ENCODE data around the gene GBP3. TPM values are rescaled to one million over a fixed set of nuclear protein-coding genes. Genes with fewer than 3 reads are reported as not detected.
"Not testable (repeated sequence)": the region's sequence is repeated elsewhere in the genome, so short reads cannot be mapped to it uniquely, and the experiment has no call there.

The GBP3 gene
- total RNA-seq, 3 donors from 2014 or later: 10.1 to 44.9 (median 22.9) TPM

DNA sequence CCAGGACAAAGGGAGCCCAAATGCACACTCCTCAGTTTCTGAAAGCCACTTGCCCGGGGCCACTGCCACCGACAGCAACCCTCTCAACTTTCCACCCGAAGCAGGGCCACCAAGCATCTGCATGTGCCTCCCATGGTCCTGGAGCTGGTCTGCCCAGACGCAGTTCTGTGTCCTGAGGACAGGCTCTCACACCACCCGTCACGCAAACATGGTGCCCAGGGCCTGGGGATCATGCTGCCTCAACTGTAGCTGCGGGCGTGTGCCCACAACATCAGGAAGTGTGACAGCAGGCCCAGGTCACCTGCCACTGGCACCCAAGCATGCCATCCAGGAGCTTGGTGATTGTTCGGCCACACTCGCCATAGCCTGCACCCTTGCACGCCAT is 28.0 kb upstream of the GBP3 start:
- H3K27me3 ChIP-seq: no peaks in the 10 kb centered on the region
- H3K27ac ChIP-seq: no peak overlapping the region
- no peaks in the 10 kb centered on the region for H3K36me3 ChIP-seq
- DNase-seq (ENCODE audit: low spot score in 2 of 2): no peak
- H3K4me1 ChIP-seq: no peaks in the 10 kb centered on the region
- TF ChIP-seq POLR2A (IDR thresholded peaks at IDR 0.05) (no peak), POLR2AphosphoS5 (IDR thresholded peaks at IDR 0.05) (no peak)
- TF ChIP-seq, protein P1, sequence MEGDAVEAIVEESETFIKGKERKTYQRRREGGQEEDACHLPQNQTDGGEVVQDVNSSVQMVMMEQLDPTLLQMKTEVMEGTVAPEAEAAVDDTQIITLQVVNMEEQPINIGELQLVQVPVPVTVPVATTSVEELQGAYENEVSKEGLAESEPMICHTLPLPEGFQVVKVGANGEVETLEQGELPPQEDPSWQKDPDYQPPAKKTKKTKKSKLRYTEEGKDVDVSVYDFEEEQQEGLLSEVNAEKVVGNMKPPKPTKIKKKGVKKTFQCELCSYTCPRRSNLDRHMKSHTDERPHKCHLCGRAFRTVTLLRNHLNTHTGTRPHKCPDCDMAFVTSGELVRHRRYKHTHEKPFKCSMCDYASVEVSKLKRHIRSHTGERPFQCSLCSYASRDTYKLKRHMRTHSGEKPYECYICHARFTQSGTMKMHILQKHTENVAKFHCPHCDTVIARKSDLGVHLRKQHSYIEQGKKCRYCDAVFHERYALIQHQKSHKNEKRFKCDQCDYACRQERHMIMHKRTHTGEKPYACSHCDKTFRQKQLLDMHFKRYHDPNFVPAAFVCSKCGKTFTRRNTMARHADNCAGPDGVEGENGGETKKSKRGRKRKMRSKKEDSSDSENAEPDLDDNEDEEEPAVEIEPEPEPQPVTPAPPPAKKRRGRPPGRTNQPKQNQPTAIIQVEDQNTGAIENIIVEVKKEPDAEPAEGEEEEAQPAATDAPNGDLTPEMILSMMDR (IDR thresholded peaks at IDR 0.05): no peak
- no peaks in the 10 kb centered on the region for H3K9me3 ChIP-seq
- intact Hi-C loops (cut with DNase I; ENCODE audit: low total_unique reads): no loop called here
- H3K4me3 ChIP-seq: no peak overlapping the region

DNA sequence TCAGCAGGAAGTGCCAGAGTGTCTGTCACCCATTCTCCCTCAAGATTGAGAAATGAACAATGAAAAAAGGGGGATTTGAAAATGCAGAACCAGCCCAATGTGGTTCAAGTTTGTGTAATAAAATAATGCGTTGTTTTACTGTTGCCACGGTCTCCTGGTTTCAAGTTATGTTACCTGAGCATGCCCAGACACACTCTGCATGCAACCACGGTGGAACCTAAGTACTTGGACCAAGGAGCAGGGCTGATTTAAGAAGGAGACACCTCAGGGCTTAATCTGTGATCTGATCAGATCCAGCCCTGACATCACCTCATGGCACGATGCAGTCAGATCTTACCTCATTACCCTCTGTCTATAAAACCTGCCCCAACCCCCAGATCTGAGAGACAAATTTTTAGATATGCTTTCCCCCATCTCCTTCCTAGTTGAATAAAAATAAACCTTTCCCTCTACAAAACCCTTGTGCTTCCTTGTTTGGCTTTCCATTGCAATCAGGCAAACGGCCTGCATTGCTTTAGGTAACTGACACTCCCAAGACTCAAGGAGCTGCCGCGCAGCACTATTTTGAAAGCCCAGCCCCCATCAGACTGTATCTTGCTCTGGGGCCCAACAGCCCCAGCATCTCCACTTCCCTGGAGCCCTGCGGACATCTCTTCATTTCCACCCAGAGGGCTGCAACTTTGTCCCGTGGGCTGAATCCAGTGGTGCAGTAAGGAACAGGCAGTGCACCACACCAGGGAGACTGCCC is 27.4 kb upstream of the GBP3 start:
- H3K27ac ChIP-seq; H3K36me3 ChIP-seq; DNase-seq (ENCODE audit: low spot score in 2 of 2); H3K4me3 ChIP-seq; H3K9me3 ChIP-seq; H3K27me3 ChIP-seq; H3K4me1 ChIP-seq; intact Hi-C loops (cut with DNase I; ENCODE audit: low total_unique reads): not testable (repeated sequence)

DNA sequence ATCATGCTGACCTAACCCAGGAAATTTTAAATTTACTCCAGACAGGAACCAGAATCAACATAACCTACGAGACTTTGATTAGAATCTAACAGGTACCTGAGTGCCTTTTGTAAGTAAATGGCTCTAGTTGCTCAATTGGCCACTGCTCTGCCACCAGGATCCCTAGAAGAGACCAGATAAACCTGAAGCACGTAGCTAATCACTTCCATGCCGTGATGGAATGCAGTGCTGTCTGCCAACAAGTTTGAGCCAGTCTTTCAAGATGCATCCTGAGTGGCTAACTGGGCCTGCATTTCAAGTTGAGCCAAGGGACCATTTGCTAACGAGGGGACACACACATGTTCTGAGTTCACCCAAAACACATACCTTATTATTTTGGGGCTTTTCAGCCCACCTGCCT is 26.5 kb upstream of the GBP3 start:
- H3K9me3 ChIP-seq; DNase-seq (ENCODE audit: low spot score in 2 of 2); H3K36me3 ChIP-seq; H3K4me3 ChIP-seq; H3K27ac ChIP-seq; H3K4me1 ChIP-seq; intact Hi-C loops (cut with DNase I; ENCODE audit: low total_unique reads); H3K27me3 ChIP-seq: not testable (repeated sequence)

DNA sequence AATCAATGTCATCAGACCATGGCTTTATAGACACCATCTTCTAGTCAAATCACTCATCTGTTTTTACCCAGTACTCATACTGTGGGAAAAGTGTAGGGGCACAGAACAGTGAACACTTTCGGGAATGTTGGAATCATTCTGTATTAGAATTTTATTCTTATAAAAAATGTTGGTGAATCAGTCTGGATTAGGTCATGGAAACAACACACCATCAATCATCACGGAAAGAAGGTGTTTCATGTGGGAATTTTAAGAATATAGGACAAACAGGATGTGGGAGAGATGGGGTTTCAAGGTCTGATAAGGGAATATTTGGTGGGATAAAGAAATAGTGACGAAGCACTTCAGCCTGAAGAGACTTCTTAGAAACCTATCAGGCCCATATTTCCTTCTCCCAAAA is 25.1 kb upstream of the GBP3 start:
- Histone ChIP-seq H3K4me3 (no peak overlapping the region), H3K27ac (no peak overlapping the region), H3K4me1 (no peaks in the 10 kb centered on the region), H3K36me3 (no peaks in the 10 kb centered on the region), H3K27me3 (no peaks in the 10 kb centered on the region), H3K9me3 (peaks cover 0 to 5% of the 10 kb centered on the region in 2 donors)
- DNase-seq (ENCODE audit: low spot score in 2 of 2): no peak
- TF ChIP-seq POLR2AphosphoS5 (IDR thresholded peaks at IDR 0.05): no peak
- TF ChIP-seq, protein P1 (IDR thresholded peaks at IDR 0.05): no peak
- TF ChIP-seq POLR2A (IDR thresholded peaks at IDR 0.05): no peak
- intact Hi-C loops (cut with DNase I; ENCODE audit: low total_unique reads): no loop called here

DNA sequence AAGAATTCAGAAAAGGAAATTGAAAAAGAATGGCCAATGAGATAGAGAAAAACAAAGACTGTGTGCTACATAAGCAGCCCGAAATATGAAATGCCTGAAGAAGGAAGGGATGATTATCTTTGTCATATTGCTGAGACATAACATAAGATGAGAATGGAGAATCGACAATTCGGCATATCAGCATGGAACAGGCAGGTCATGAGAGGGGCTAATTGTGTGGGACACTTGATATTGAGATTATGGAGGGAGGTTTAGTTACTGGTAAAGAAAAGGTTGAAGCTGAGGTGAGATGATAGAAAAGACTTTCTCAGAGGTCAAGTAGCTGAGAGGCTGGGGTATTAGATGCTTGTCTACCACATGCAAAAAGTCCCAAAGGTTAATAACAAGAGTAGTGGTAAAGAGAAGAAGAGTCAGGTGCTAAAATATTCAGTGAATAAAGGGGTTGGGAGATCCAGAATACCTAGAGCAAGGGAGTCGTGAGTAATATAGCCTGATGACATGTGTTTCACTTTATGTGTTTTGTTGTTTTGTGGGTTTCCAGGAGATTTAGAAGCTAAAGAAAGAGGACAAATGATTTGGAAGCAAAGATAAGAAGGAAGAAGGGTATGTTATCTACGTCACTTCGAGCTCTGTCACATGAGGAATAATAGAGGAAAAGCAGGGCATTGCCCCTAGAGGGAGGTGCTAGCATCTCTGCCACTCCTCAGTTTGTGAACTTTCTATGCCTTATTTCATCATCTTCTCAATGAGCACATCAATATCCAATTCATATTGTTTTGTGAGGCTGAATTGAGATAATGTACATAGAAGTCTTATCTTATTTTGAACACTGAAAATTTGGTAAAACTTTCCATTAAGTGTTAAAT is 23.9 kb upstream of the GBP3 start:
- H3K9me3 ChIP-seq; intact Hi-C loops (cut with DNase I; ENCODE audit: low total_unique reads); H3K27me3 ChIP-seq; H3K4me3 ChIP-seq; H3K27ac ChIP-seq; H3K4me1 ChIP-seq; H3K36me3 ChIP-seq; DNase-seq (ENCODE audit: low spot score in 2 of 2): not testable (repeated sequence)

DNA sequence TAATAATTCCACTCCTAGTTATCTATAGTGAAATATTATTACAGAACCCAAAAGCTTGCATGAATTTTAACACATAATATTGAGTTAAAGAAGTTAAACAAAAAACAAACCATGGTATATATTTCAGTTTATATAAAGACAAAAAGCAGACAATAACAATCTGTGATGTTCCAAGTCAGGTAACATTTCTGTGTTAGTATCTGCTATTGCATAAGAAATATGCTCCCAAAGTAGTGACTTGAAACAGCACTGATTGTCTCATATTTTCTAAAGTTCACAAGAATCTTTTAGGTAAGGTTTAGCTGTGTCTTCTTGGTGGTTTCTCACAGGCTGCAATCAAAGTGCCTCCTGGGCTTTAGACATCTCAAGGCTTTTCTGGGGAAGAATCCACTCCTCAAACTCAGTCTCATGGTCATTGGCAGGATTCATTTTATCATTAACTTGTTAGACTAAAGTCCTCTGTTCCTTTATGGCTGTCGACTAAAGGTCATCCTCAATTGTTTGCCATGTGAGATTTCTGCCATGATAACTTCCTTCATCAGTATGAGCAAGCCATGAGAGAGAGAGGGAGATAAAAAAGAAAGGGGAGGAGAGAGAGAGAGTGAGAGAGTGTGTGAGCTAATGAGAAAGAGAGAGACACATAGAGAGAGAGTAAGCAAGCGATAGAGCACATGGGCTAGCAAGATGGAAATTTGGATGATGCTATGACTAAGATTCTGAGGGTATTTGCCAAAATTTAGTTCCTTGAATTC is 22.5 kb upstream of the GBP3 start:
- DNase-seq (ENCODE audit: low spot score in 2 of 2): no peak
- Histone ChIP-seq H3K9me3 (peaks cover 0 to 8% of the 10 kb centered on the region in 2 donors), H3K27ac (no peak overlapping the region), H3K36me3 (no peaks in the 10 kb centered on the region), H3K4me3 (no peak overlapping the region), H3K4me1 (no peaks in the 10 kb centered on the region), H3K27me3 (no peaks in the 10 kb centered on the region)
- TF ChIP-seq POLR2AphosphoS5 (IDR thresholded peaks at IDR 0.05): no peak
- TF ChIP-seq, protein P1 (IDR thresholded peaks at IDR 0.05): no peak
- no peak for TF ChIP-seq POLR2A (IDR thresholded peaks at IDR 0.05)
- intact Hi-C loops (cut with DNase I; ENCODE audit: low total_unique reads): no loop called here

Measured in breast epithelium (tissue), 4 donors.